HG03558 (cell line): Measurements from ENCODE around the gene DEFB131A.
"Not testable (repeated sequence)": the region's sequence is repeated elsewhere in the genome, so short reads cannot be mapped to it uniquely, and the experiment has no call there.

ENCODE experiments used
- ATAC-seq: cut with Tn5 transposase; IDR thresholded peaks from one replicate; pipeline ENCODE4 v1.9.1; 2021; ENCODE audit warnings: moderate number of reproducible peaks; ENCODE audit not compliant: unreplicated experiment; ENCODE audit errors: extremely low read depth

Gene DEFB131A

GRCh38 chr4:9493589-9493988, 49.4 kb downstream of the DEFB131A start:
- ATAC-seq, result not testable (repeated sequence)

GRCh38 chr4:9494256-9495035, 50.2 kb downstream of the DEFB131A start:
- not testable (repeated sequence) for ATAC-seq

- ATAC-seq, result not testable (repeated sequence)
Measured at GRCh38 chr4:9495443-9495842, 51.2 kb downstream of the DEFB131A start.

- not testable (repeated sequence) for ATAC-seq
Measured at GRCh38 chr4:9497575-9498467, 53.6 kb downstream of the DEFB131A start.

GRCh38 chr4:9498468-9499040, 54.3 kb downstream of the DEFB131A start:
- ATAC-seq, result not testable (repeated sequence)

- ATAC-seq, result not testable (repeated sequence)
Measured at GRCh38 chr4:9499974-9500487, 55.8 kb downstream of the DEFB131A start.
